ENCODE data around the gene ALKBH3.

ALKBH3 gene

GRCh38 chr11:43880640-43881159 lies at the start of gene ALKBH3:
Gene ALKBH3 (plus strand): TSS chr11:43880831. CDS start chr11:43882653, 1,822 bp downstream.
- DNase-seq, result peak; percentile 87

DNA sequence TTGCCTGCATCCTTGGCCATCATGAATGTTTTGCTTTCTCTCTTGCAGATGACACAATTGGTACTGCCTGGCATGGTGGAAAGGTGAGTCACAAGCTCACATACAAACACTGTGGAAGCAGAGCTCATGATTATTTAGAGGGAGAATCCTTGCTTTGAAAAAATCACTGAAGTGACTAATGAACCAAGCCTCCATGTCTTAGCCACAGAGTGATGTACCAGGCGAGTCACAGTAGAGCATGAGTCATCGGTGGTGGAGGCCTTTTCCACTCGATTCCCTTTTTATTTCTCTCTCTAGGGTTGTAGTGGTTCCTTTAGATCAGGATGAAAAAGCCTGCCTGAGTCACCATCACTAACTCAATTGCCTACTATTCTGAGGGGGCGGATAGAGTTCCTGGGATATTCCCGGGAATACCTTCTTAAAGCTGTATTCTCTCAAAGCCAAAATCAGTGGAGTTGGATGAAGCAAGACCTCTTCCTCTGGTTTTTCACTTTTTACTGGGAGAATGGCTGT lies 49.6 kb upstream of the ALKBH3 start:
- peak; percentile 46 for DNase-seq

DNA sequence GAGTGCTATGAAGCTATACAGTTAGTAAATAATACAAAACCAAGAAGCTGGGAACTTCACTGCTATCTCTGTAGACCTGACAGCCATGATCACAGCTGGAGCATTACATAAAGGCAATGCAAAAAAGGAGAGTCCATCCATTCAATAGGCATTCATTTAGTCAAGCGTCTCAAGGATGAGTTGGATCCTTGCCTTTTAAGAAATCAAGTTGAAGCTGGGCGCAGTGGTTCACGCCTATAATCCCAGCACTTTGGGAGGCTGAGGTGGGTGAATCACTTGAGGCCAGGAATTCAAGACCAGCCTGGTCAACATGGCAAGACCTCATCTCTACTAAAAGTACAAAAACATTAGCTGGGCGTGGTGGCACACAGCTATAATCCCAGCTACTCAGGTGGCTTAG lies 48.1 kb upstream of the ALKBH3 start:
- no peak for DNase-seq

DNA sequence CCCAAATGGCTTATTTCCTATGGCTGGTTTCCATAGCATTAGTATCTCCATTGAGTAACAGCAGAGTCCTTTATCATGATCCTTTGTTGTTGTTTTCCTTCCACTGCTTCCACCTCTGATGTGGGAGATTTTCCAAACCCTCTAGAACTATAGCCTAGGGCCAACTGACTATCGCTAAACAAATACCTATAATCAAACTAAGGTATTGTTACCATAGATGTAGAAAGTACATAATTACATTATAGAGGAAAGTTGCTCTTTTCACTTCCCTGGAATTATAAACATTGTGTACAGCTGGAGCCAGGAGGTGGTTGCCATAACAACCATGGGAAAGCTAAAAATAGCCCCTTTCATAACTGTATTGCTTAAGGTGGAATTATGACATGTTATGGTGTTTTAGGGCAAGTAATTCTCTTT lies 47.0 kb upstream of the ALKBH3 start:
- DNase-seq, result no peak

GRCh38 chr11:43834286-43834685 lies 46.3 kb upstream of the ALKBH3 start:
- DNase-seq, result no peak

DNA sequence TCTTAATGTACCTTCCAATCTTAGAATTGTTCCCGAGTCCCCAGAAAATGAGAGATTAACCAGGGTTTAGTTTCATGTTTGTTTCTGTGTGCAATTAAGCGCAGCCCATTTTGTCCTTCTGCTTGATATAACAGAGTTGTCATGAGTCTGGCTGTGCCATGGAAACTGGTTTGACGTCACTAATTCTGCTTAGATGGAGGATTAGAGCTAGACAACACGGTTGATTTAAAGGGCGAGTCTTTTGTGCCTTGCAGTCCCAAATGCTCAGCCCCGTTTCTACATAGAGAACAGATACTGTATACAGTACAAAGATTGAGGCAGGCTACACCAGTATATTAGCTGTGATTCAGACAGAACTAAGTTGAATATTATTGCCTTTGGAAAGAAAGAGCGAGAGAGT lies 45.5 kb upstream of the ALKBH3 start:
- no peak for DNase-seq

DNA sequence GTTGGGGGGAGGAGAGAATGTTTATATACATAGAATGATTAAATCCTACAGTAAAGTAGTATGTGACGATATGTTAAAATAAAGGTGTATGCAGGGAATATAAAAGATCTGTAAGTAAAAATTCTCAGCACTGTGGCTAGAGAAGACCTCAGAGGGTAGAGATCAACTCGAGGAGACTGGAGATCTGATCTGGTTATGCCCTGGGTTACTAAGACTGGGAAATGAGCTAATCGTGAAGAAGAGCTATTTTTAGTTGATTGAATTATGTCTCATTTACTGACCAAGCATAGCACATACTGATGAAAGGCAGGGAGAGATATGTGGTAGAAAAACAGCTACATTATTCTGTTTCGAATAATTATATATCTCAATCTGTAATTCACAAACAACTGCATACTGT lies 42.8 kb upstream of the ALKBH3 start:
- DNase-seq, result no peak

DNA sequence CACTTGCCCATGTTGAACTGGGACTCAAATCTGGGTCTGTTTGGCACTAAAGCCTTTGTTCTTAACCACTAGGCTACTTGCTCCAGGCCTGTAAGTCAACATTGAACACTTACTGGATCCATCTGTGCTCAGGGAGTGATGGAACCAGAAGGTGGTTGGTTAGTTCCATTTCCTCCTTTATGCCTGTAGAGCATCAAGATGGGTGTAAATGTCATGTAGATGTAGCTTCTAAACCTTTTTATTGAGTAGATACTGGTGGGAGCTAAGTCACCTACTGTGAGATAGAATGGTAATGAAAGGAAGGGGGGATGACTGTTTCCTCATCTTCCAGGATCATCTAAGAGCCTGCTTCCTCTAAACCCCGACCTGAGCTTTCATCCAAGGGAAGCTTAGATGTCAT lies 38.6 kb upstream of the ALKBH3 start:
- no peak for DNase-seq

DNA sequence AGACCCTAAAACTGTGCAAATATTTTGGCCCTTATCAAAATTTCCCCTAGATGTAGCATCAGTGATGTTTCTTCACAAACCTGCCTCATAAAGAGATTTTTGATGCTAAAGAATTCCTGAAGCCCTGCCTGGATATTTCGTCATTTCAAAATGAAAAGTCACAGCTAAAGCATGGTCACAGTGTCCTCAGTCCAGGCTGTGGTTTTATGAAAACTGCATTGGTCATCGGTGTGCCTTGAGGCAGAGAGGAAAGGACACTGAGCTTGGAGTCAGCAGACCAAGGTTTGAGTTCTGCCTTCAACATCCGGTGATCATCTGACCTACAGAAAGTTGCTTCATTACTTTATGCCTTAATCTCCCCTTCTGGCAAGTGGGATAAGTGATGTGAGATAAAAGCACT lies 34.8 kb upstream of the ALKBH3 start:
- DNase-seq, result no peak

DNA sequence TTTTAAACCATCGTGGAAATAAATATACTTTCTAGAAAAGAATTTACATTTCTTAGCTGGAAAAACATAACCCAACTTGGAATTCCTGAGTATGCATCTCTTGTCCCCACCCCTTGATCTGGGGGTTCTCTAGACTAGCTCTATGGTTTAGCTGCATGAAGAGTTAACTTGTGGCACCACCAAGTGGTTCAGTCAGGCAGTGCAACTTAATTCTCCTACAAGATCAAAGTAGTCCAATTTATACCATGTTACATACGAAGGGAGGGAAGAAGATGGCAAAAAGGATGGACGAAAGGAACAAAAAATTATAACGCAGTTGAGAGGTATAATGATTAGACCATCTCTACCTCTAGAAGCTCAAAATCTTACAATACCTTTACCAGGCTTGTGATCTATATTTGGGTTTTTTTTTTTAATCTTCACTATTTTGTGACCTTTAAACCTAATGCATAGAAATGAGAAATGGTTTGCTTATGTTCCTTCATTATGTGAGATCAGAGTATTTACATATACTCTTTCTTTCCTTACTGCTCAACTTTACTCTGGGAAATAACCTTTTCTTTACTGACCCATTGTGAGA lies 28.5 kb upstream of the ALKBH3 start:
- peak; percentile 39 for DNase-seq

DNA sequence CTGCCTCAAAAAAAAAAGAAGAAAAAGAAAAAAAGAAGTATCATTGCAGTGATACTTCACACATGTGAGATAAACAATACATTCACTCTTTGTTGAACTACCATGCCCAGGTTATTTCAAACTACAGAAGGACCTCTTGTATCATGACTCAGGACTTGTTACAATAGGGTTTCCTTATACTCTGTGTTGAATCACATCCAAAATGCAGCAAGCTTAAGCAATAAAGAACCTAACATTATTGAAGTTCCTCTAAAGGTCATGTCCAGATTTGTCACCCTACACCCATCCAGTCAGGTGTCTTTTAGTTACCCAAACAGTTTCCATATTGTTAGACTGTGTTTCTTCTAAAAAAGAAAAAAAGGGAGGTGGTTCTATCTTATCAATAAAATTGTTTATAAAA lies 26.9 kb upstream of the ALKBH3 start:
- DNase-seq, result no peak

- no peak for DNase-seq
These were observed 23.6 kb upstream of the ALKBH3 start for GRCh38 chr11:43856993-43857392.

- DNase-seq, result no peak
These were observed 19.5 kb upstream of the ALKBH3 start for GRCh38 chr11:43861141-43861540.

DNA sequence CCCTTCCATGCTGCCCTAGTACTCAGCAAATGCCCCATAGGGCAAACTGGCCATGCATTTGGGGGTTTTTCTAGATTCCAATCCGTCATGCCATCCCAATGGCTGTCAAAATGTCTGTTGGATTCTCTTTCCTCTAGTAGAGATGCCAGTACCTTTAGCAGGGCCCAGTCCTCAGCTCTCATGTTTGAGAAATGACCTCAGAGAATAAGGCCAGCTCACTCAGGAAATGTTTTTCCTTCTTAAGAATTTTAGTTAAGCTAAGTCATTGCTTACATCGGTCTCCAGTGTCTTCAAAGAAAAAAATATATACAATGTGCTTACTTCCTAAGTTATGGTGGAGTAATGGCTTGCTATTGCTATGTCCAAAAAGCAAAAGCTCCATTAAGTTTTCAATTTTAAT lies 14.1 kb upstream of the ALKBH3 start:
- DNase-seq, result no peak

DNA sequence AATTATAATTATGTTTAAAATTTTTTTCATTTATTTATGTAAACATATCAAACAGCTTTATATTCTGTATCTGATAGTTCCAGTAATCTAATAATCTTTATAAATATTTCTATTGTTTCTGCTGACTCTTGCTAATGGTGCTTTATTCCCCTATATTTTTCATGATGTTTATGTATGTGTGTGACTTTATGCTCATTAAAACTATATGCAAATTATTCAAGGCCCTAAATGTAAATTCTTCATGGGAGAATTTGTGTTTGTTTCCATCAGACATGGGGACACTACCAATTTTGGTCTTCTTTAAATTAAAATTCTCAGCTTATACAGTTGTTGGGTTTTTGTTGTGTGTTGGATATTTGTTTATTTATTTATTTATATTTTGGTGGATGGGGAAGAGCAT lies 13.7 kb upstream of the ALKBH3 start:
- no peak for DNase-seq

DNA sequence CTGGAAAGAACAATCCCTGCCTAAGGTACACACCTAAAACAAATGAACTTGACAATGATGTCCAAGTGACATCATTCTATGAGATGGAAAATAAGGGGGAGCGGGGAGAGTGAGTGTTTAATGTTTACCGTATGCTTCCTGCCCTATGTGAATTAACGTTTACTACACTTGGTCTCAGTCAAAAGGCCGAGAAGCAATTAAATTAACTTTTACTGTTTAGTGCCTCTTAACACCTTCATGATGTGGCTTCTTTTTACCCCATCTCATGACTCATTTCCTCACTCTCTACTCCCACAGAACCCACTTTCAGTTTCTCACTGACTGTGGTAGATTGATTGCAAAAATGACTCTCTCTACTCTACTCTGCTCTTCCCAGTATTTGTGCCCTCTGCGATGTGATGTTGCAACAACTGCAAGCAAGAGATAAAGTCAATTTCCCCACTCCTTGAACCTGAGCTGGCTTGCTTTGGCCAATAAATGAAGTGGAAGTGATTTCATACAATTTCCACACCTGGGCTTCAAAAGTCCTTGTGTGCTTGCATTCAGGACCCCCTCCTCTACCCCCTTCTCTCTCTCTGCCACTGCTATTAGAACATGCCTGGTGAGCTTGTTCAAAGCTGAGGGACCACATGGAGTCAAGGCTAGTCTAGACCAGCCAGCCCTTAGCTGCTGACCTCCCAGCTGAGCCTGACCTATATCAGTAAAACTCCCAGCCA lies 11.6 kb upstream of the ALKBH3 start:
- peak; percentile 10 for DNase-seq

- DNase-seq, result no peak
These were observed 9.6 kb upstream of the ALKBH3 start for GRCh38 chr11:43871051-43871450.

- DNase-seq, result no peak
These were observed 7.6 kb upstream of the ALKBH3 start for GRCh38 chr11:43872995-43873394.

- no peak for DNase-seq
These were observed 6.6 kb upstream of the ALKBH3 start for GRCh38 chr11:43874078-43874477.

DNA sequence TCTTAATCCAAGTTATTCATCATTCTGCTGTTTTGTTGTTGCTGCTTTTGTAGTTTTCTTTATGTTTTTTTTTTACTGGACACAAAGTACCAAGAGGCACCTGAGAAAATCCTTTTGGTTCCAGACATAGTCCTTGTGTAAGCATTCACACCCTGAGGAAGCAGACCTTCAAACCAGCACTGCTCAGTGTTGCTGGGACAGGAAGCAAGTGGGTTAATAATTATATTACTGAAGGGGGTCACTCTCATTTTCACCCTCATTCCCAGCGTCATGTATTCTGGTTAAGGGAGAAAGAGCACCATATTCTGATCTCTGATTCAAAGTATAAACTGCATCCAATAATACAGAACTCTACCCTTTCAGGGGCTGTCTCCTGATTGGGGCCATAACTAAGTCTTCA lies 5.9 kb upstream of the ALKBH3 start:
- no peak for DNase-seq

- DNase-seq, result no peak
These were observed 617 bp upstream of the ALKBH3 start for GRCh38 chr11:43879789-43880639.

DNA sequence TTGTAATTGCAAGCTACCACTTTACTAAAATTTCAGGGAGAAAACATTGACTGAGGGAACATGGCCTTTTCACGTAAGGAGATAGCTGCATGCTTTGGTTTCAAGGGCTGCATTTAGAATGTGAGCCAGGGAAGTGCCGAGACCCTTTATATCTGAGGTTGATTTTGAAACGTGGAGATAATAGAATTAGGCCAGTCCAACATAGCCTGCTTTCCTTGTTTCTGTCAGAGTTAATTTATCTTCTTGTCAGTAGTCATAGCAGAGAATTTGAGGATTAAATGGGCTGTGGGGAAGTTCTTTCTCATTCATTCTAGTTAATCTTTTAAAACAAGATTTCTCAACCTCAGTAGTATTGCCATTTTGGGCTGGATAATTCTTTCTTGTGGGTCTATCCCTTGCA lies 12.2 kb downstream of the ALKBH3 start:
- no peak for DNase-seq

DNA sequence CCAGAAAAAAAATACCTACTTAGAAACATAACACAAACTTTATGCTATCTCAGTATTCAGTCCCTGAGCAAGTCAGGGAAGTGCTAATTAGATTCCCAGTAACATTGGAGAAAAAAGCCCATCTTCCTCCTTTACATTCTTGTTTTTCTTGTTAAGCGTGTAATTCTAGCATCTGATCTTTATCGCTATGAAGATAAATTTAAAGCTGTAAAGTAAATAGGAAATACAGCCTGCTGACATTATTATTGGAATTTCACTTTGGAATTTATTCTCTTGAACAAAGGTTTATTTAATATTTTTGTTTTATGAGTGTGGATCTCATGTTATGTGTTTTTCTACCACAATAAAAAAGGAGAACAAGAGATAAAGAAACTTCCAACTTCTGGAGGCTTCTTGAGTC lies 13.9 kb downstream of the ALKBH3 start:
- DNase-seq, result no peak

DNA sequence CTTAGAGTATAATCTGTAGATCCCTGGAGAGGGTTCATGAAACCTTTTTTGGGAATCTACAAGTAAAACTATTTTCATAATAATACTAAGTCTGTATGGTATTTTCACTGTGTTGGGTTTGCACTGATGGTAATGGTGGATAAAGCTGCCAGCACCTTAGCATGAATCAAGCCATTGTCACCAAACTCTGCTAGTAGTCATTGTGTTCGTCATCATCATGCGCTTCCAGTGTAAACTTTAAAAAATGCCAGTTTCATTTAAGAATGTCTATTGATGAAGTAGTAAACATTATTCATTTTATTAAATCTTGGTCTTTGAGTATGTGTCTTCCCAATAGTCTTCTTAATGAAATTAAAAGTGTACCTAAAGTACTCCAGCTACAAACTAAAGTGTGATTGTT lies 15.0 kb downstream of the ALKBH3 start:
- DNase-seq, result no peak
